ENCODE measurements around the gene CXorf66. TPM values are rescaled to one million over a fixed set of nuclear protein-coding genes. Genes with fewer than 3 reads are reported as not detected.

The CXorf66 gene
- total and polyA plus RNA-seq, 2 of the 13 experiments (the other 11 are each of a cell fraction or from before 2014, with no cell fraction given): not detected

- TF ChIP-seq HMGXB3 (CRISPR knock-in tag; IDR thresholded peaks at IDR 0.05; ENCODE audit: borderline replicate concordance) (no peak), ZNF609 (CRISPR knock-in tag; IDR thresholded peaks at IDR 0.05; ENCODE audit: borderline replicate concordance) (no peak), MXD1 (CRISPR knock-in tag; IDR thresholded peaks at IDR 0.05) (no peak)
Measured at GRCh38 chrX:139907078-139907477, 58.2 kb downstream of the CXorf66 start (continued).
